WTC11 (cell line): ENCODE measurements around the gene FGF8. TPM values are rescaled to one million over a fixed set of nuclear protein-coding genes. Genes with fewer than 3 reads are reported as not detected.
A peak's percentile ranks its signal among the peaks of the same experiment; 100 is the strongest.

Source experiments
- ATAC-seq: fragments of 200-7000 bp; cut with Tn5 transposase; 2 replicates; pipeline ENCODE4 v1.10.0; 2021; ENCODE audit warnings: mild to moderate bottlenecking, moderate library complexity
- Bru-seq: library from RNA; stranded (reverse); fragments of 400-500 nt; gene quantifications from one replicate; lab custom pipeline; 2021; lab: Mats Ljungman, UMichigan
- CTCF ChIA-PET: fragments of 300-600 bp; sonication (Branson Sonifier 250); formaldehyde crosslinking; loops from one replicate; lab custom pipeline; 2021; ENCODE audit warnings: antibody characterized with exemption; lab: Charles Lee
- POLR2A ChIA-PET: fragments of 350-600 bp; sonication (Branson Sonifier 250); formaldehyde crosslinking; loops from one replicate; lab custom pipeline; 2021; ENCODE audit warnings: antibody characterized with exemption; lab: Charles Lee
- DNase-seq: peaks from one replicate; pipeline ENCODE4 v3.0.0; 2021; ENCODE audit warnings: low spot score
- H3K27ac Mint-ChIP-seq: 2 replicates; pipeline ENCODE4 v1.8.0; 2021; ENCODE audit warnings: mixed read lengths
- H3K27me3 Mint-ChIP-seq: 2 replicates; pipeline ENCODE4 v1.8.0; 2021; ENCODE audit warnings: low read depth, mild to moderate bottlenecking, moderate library complexity, mixed read lengths
- H3K36me3 Mint-ChIP-seq: 2 replicates; pipeline ENCODE4 v1.8.0; 2021; ENCODE audit warnings: mixed read lengths
- H3K4me1 Mint-ChIP-seq: 2 replicates; pipeline ENCODE4 v1.8.0; 2022; ENCODE audit warnings: mixed read lengths
- H3K4me3 Mint-ChIP-seq: 2 replicates; pipeline ENCODE4 v1.8.0; 2021; ENCODE audit warnings: mild to moderate bottlenecking, moderate library complexity, mixed read lengths
- H3K9me3 Mint-ChIP-seq: 2 replicates; pipeline ENCODE4 v1.8.0; 2021; ENCODE audit warnings: mixed read lengths
- ATF1 ChIP-seq: sonication (generic); formaldehyde crosslinking; IDR thresholded peaks from 2 replicates; pipeline ENCODE4 v1.8.1; 2023; ENCODE audit warnings: mild to moderate bottlenecking, moderate library complexity, missing genetic modification reagents
- ATF2 ChIP-seq: sonication (generic); formaldehyde crosslinking; IDR thresholded peaks from 2 replicates; pipeline ENCODE4 v1.8.1; 2022; ENCODE audit warnings: low read depth, missing genetic modification reagents, borderline replicate concordance
- ATF3 ChIP-seq: sonication (generic); formaldehyde crosslinking; conservative IDR thresholded peaks from 2 replicates; pipeline ENCODE4 v1.8.1; 2022; ENCODE audit warnings: mild to moderate bottlenecking, missing genetic modification reagents
- CREM ChIP-seq: sonication (generic); formaldehyde crosslinking; IDR thresholded peaks from 2 replicates; pipeline ENCODE4 v1.8.1; 2022; ENCODE audit warnings: mild to moderate bottlenecking, missing genetic modification reagents, moderate library complexity
- ETV6 ChIP-seq: sonication (generic); formaldehyde crosslinking; IDR thresholded peaks from 2 replicates; pipeline ENCODE4 v1.8.1; 2022; ENCODE audit warnings: mild to moderate bottlenecking, missing genetic modification reagents
- GTF2I ChIP-seq: fragments of 250-450 bp; sonication (Bioruptor Pico); conservative IDR thresholded peaks from 2 replicates; pipeline ENCODE4 v1.4.0; 2021; ENCODE audit warnings: mild to moderate bottlenecking
- MAX ChIP-seq: sonication (generic); formaldehyde crosslinking; IDR thresholded peaks from 2 replicates; pipeline ENCODE4 v1.8.0; 2022; ENCODE audit warnings: mild to moderate bottlenecking, missing genetic modification reagents
- NFATC4 ChIP-seq: fragments of 250-450 bp; sonication (Bioruptor Pico); IDR thresholded peaks from 2 replicates; pipeline ENCODE4 v1.9.0; 2021; ENCODE audit warnings: mild to moderate bottlenecking
- PREB ChIP-seq: sonication (generic); formaldehyde crosslinking; IDR thresholded peaks from 2 replicates; pipeline ENCODE4 v1.8.1; 2022; ENCODE audit warnings: mild to moderate bottlenecking, missing genetic modification reagents, moderate library complexity, borderline replicate concordance
- SOX15 ChIP-seq: fragments of 250-450 bp; sonication (Bioruptor Pico); IDR thresholded peaks from 2 replicates; pipeline ENCODE4 v1.9.0; 2021; ENCODE audit warnings: mild to moderate bottlenecking
- TCF7 ChIP-seq: sonication (generic); formaldehyde crosslinking; IDR thresholded peaks from 2 replicates; pipeline ENCODE4 v1.8.0; 2022; ENCODE audit warnings: mild to moderate bottlenecking, low read depth, missing genetic modification reagents, moderate library complexity
- TP53 ChIP-seq: sonication (generic); formaldehyde crosslinking; IDR thresholded peaks from 2 replicates; pipeline ENCODE4 v1.8.1; 2023; ENCODE audit warnings: mild to moderate bottlenecking, missing genetic modification reagents
- ZMAT4 ChIP-seq: fragments of 250-450 bp; sonication (Bioruptor Pico); IDR thresholded peaks from 2 replicates; pipeline ENCODE4 v1.9.0; 2021; ENCODE audit warnings: mild to moderate bottlenecking
- ZNF121 ChIP-seq: sonication (generic); formaldehyde crosslinking; IDR thresholded peaks from 2 replicates; pipeline ENCODE4 v1.8.0; 2023; ENCODE audit warnings: missing genetic modification reagents
- ZNF263 ChIP-seq: sonication (generic); formaldehyde crosslinking; IDR thresholded peaks from 2 replicates; pipeline ENCODE4 v1.8.1; 2022; ENCODE audit warnings: low read depth, mild to moderate bottlenecking, moderate library complexity, missing genetic modification reagents
- ZNF416 ChIP-seq: fragments of 250-450 bp; sonication (Bioruptor Pico); IDR thresholded peaks from 2 replicates; pipeline ENCODE4 v1.9.0; 2021; ENCODE audit warnings: mild to moderate bottlenecking, inconsistent platforms
- ZNF671 ChIP-seq: fragments of 250-450 bp; sonication (Bioruptor Pico); IDR thresholded peaks from 2 replicates; pipeline ENCODE4 v1.8.0; 2021; ENCODE audit warnings: mild to moderate bottlenecking
- long read RNA-seq, 3 experiments: library from RNA in 1 of 3; library from capped mRNA in 1 of 3; library from polyadenylated mRNA in 1 of 3; unstranded in 2 of 3; stranded (forward) in 1 of 3; transcript quantifications; one replicate each; pipeline ENCODE4 v2.0.0, GENCODE V29; 2021
- total RNA-seq: library from RNA; stranded (reverse); gene quantifications from 3 replicates; pipeline ENCODE4 v1.2.3, GENCODE V29; 2021

Gene FGF8
- 14.0 to 28.9 TPM (median 16.4 TPM) in 3 replicates for total RNA-seq
- percentile 48 among the genes with signal in this experiment for Bru-seq, nascent RNA
- long read RNA-seq, experiment 1, partial matches to known transcripts: 0 of 4 reads
- long read RNA-seq, experiment 1, other reads (novel, unspliced or antisense): 0 of 4 reads
- long read RNA-seq, experiment 2, partial matches to known transcripts: 1 of 8 reads
- long read RNA-seq, experiment 2, other reads (novel, unspliced or antisense): 1 of 8 reads
- long read RNA-seq, experiment 3, partial matches to known transcripts: 0 of 1 reads
- long read RNA-seq, experiment 3, other reads (novel, unspliced or antisense): 1 of 1 reads

GRCh38 chr10:101775273-101776160 is at the start of gene FGF8:
Gene FGF8 (minus strand): TSS chr10:101776114. CDS start chr10:101775900, 214 bp downstream.
- CTCF ChIA-PET: interaction anchor here (0.5 to 8.3 kb wide), 13 partner anchors 7 to 483 kb away, joined by 3 to 110 read pairs (median 5); partner anchors contain the start of genes KCNIP2 and NPM3

GRCh38 chr10:101824736-101825135 is 48.8 kb upstream of the FGF8 start:
- Mint-ChIP-seq H3K4me1 (peaks cover 6% of the 10 kb centered on the region), H3K27me3 (peaks cover 3% of the 10 kb centered on the region; the same call in 1 of the 2 replicates), H3K27ac (no peak overlapping the region), H3K9me3 (no peaks in the 10 kb centered on the region), H3K36me3 (no peaks in the 10 kb centered on the region), H3K4me3 (no peak overlapping the region)
- ChIA-PET CTCF (interaction anchor here (1.0 kb wide), 1 partner anchor 11 kb away, joined by 3 read pairs; no protein-coding TSS in a partner anchor), POLR2A (no interaction called here)
- TF ChIP-seq SOX15 (no peak), ATF1 (CRISPR knock-in tag) (no peak), TCF7 (CRISPR knock-in tag) (no peak), ATF3 (CRISPR knock-in tag) (no peak), PREB (CRISPR knock-in tag) (no peak), ZNF121 (no peak), CREM (CRISPR knock-in tag) (no peak), ZNF671 (no peak), NFATC4 (no peak), ZNF416 (CRISPR knock-in tag) (no peak), ETV6 (CRISPR knock-in tag) (no peak)
- DNase-seq (no peak), ATAC-seq (no peak)

More at GRCh38 chr10:101775273-101776160, at the start of gene FGF8:
- Mint-ChIP-seq H3K27ac (no peak within 1 kb of the TSS), H3K36me3 (no peaks in the 10 kb centered on the region), H3K9me3 (no peaks in the 10 kb centered on the region), H3K4me3 (peak within 1 kb of the TSS; percentile 81), H3K27me3 (peaks cover 70% of the 10 kb centered on the region), H3K4me1 (peaks cover 53% of the 10 kb centered on the region)
- POLR2A ChIA-PET: interaction anchor here (1.1 kb wide), 1 partner anchor 173 kb away, joined by 3 read pairs; no protein-coding TSS in a partner anchor
- no peak for DNase-seq
- no peak for ATAC-seq
- no peak for TF ChIP-seq MAX (CRISPR knock-in tag)
- TF ChIP-seq ZMAT4 (CRISPR knock-in tag): no peak
- no peak for TF ChIP-seq TP53 (CRISPR knock-in tag)
- 0 out of 2 replicates have a peak, but pooled peaks have one; percentile 16 for TF ChIP-seq GTF2I (CRISPR knock-in tag)
- no peak for TF ChIP-seq ZNF263 (CRISPR knock-in tag)
- TF ChIP-seq ZNF121: no peak
- TF ChIP-seq ATF2 (CRISPR knock-in tag): no peak
